HepG2 (cell line): Measurements from ENCODE around the gene RBP7. TPM values are rescaled to one million over a fixed set of nuclear protein-coding genes. Genes with fewer than 3 reads are reported as not detected.

ENCODE experiments used
- ATAC-seq: fragments of 200-7000 bp; cut with Tn5 transposase; 3 replicates; pipeline ENCODE4 v1.9.1; 2020; ENCODE audit warnings: mild to moderate bottlenecking, moderate library complexity
- BruUV-seq: library from RNA; stranded (reverse); fragments of 400-500 nt; replicated peaks from 2 replicates; lab custom pipeline; 2021; lab: Mats Ljungman, UMichigan
- CTCF ChIA-PET: fragments of 300-600 bp; formaldehyde crosslinking; extraction: SDS; loops from one replicate; lab custom pipeline; 2021; ENCODE audit warnings: low total read pairs, inconsistent platforms, low intra/inter-chr PET ratio; lab: Yijun Ruan, JAX
- POLR2A ChIA-PET: fragments of 350-600 bp; sonication (Branson Sonifier 250); formaldehyde crosslinking; loops from one replicate; lab custom pipeline; 2020; ENCODE audit warnings: antibody characterized with exemption, inconsistent platforms; lab: Yijun Ruan, JAX
- DNase-seq: peaks from one replicate; pipeline ENCODE4 v3.0.0-alpha.2; 2015; ENCODE audit warnings: low spot score
- FAIRE-seq: peaks from 3 replicates; lab custom pipeline; 2011; peaks lifted over from hg19 to GRCh38; lab: Jason Lieb, UNC
- H2AFZ ChIP-seq: one replicate; pipeline ENCODE4 v1.6.1; 2011; ENCODE audit warnings: low read length, inconsistent platforms
- H3K27ac ChIP-seq: fragments of 300-600 bp; 3 replicates; pipeline ENCODE4 v1.8.0; 2011; ENCODE audit warnings: mixed run types, mild to moderate bottlenecking, mixed read lengths, low read length, inconsistent platforms; ENCODE audit not compliant: insufficient read depth; ENCODE audit errors: extremely low read length
- H3K27me3 ChIP-seq, 2 experiments: fragments of 200-600 bp in 1 of 2; 2 replicates in 1 of 2; 3 replicates in 1 of 2; pipeline versions ENCODE4 v1.6.0 to v1.8.0; 2011; ENCODE audit warnings: low read length in 2 of 2, mild to moderate bottlenecking in 2 of 2, moderate library complexity in 2 of 2, inconsistent platforms in 1 of 2; ENCODE audit not compliant: insufficient read depth in 2 of 2, control insufficient read depth in 1 of 2
- H3K36me3 ChIP-seq, 2 experiments: fragments of 200-600 bp in 1 of 2; replicated peaks in 1 of 2; 2 replicates in 1 of 2; 3 replicates in 1 of 2; pipeline versions ENCODE4 v1.5.1 to v1.8.0; 2011; ENCODE audit warnings: low read length in 2 of 2, inconsistent platforms in 1 of 2; ENCODE audit not compliant: insufficient read depth in 2 of 2, control insufficient read depth in 1 of 2
- H3K4me1 ChIP-seq: 2 replicates; pipeline ENCODE4 v1.5.1; 2012; ENCODE audit warnings: low read length, inconsistent platforms; ENCODE audit not compliant: insufficient read depth
- H3K4me2 ChIP-seq: 2 replicates; pipeline ENCODE4 v1.6.0; 2011; ENCODE audit warnings: low read depth, low read length, inconsistent platforms
- H3K4me3 ChIP-seq, 3 experiments: fragments of 200-600 bp in 1 of 3; sonication (generic), shearing (Covaris generic) in 1 of 3; replicated peaks in 1 of 3; 2 replicates each; pipeline ENCODE4 v1.5.1; 2011 to 2016; ENCODE audit warnings: low read length in 3 of 3, inconsistent platforms in 2 of 3, low read depth in 2 of 3, mild to moderate bottlenecking in 2 of 3, control low read depth in 1 of 3, mixed read lengths in 1 of 3; ENCODE audit not compliant: insufficient read depth in 1 of 3
- H3K79me2 ChIP-seq: one replicate; pipeline ENCODE4 v1.6.1; 2011; ENCODE audit warnings: low read length, inconsistent platforms; ENCODE audit not compliant: insufficient read depth
- H3K9ac ChIP-seq: 2 replicates; pipeline ENCODE4 v1.6.0; 2011; ENCODE audit warnings: mild to moderate bottlenecking, low read depth, low read length, inconsistent platforms; ENCODE audit not compliant: insufficient read depth
- H3K9me3 ChIP-seq: 2 replicates; pipeline ENCODE4 v1.5.1; 2012; ENCODE audit warnings: mild to moderate bottlenecking, low read length
- H4K20me1 ChIP-seq: 2 replicates; pipeline ENCODE4 v1.6.0; 2011; ENCODE audit warnings: inconsistent platforms, mild to moderate bottlenecking, low read length, moderate library complexity; ENCODE audit not compliant: insufficient read depth
- ARID4A ChIP-seq: sonication (generic); formaldehyde crosslinking; IDR thresholded peaks from 2 replicates; pipeline ENCODE4 v1.5.0; 2020; ENCODE audit warnings: mild to moderate bottlenecking, missing genetic modification reagents, borderline replicate concordance
- DBP ChIP-seq: sonication (generic); formaldehyde crosslinking; IDR thresholded peaks from 2 replicates; pipeline ENCODE4 v1.4.0; 2020; ENCODE audit warnings: missing genetic modification reagents; ENCODE audit errors: not compliant biosample characterization
- FUBP1 ChIP-seq: sonication (generic); formaldehyde crosslinking; IDR thresholded peaks from 2 replicates; pipeline ENCODE4 v1.5.1; 2020; ENCODE audit warnings: missing genetic modification reagents, mild to moderate bottlenecking, borderline replicate concordance
- ZNF33A ChIP-seq: sonication (generic); formaldehyde crosslinking; IDR thresholded peaks from 2 replicates; pipeline ENCODE4 v1.5.1; 2020; ENCODE audit warnings: missing genetic modification reagents, mild to moderate bottlenecking, moderate library complexity, borderline replicate concordance
- ZNF75D ChIP-seq: sonication (generic); formaldehyde crosslinking; IDR thresholded peaks from 2 replicates; pipeline ENCODE4 v1.8.1; 2023; ENCODE audit warnings: missing genetic modification reagents, mild to moderate bottlenecking, borderline replicate concordance
- ZNF781 ChIP-seq: sonication (generic); formaldehyde crosslinking; IDR thresholded peaks from 2 replicates; pipeline ENCODE4 v1.5.1; 2020; ENCODE audit warnings: borderline replicate concordance, mild to moderate bottlenecking, missing genetic modification reagents; ENCODE audit errors: not compliant biosample characterization
- WGBS: methylation state at CpG from one replicate; pipeline ENCODE4 v1.1.6; 2017; ENCODE audit warnings: low lambda C conversion rate; 5-methylcytosine and 5-hydroxymethylcytosine counted together
- in situ Hi-C: cut with HindIII; loops from 2 replicates; pipeline ENCODE4 v1.10.0; 2017; ENCODE audit warnings: low pct_unique_long_range_greater_than_20kb; ENCODE audit not compliant: extremely low pct_ligation_motif_present
- intact Hi-C: fragments of 100-400 bp; cut with micrococcal nuclease; formaldehyde crosslinking; loops from one replicate; pipeline ENCODE4 v1.10.0; 2022; ENCODE audit not compliant: unreplicated experiment
- polyA plus RNA-seq, 8 experiments: library from polyadenylated mRNA; depleted of rRNA in 3 of 8; stranded (reverse) in 7 of 8; unstranded in 1 of 8; fragments of >200 nt; fragmentation: Illumina TruSeq in 4 of 8; extraction: Trizol in 4 of 8; gene quantifications; 2 replicates each; pipeline versions ENCODE4 v1.2.1 to v1.2.3, GENCODE V29; 2011 to 2016; ENCODE audit warnings: low read depth in 4 of 8, missing spikeins in 1 of 8, mixed read lengths in 1 of 8; ENCODE audit not compliant: insufficient read depth in 1 of 8
- total RNA-seq, 5 experiments: library from RNA; depleted of rRNA; stranded (reverse); fragments of >200 nt; fragmentation: Illumina TruSeq; extraction: Trizol; gene quantifications; 2 replicates each; pipeline ENCODE4 v1.2.3, GENCODE V29; 2016; ENCODE audit warnings: low read depth in 1 of 5
- TF ChIP-seq, protein P1 (sequence below): IDR thresholded peaks from 2 replicates; pipeline ENCODE4 v1.6.1; 2018; ENCODE audit warnings: missing genetic modification reagents, mild to moderate bottlenecking, missing compliant biosample characterization

RBP7 gene
- total and polyA plus RNA-seq, 2 of the 13 experiments (the other 11 are each of a cell fraction or from before 2014, with no cell fraction given) = 1.6 to 2.0 TPM

DNA sequence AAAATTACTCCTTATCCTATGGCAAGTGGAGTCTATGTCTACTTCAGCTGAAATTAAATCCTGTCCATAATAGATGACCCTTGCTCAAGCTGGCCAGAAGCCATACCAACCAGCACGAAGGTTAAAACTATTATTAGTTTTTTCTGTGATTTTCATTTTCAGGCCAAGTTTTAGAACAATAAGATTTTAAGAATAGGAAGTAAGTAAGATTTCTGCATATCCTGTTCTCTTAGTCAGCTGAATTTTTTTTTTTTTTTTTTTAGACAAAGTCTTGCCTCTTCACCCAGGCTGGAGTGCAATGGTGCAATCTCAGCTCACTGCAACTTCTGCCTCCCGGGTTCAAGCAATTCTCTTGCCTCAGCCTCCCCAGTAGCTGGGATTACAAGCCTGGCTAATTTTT, 6.1 kb upstream of the RBP7 start:
- Histone ChIP-seq H3K4me1 (no peaks in the 10 kb centered on the region), H3K9me3 (no peaks in the 10 kb centered on the region), H3K4me3 (no peak overlapping the region), H3K4me2 (no peak overlapping the region), H3K9ac (no peak overlapping the region), H2AFZ (no peak overlapping the region), H3K36me3 (no peaks in the 10 kb centered on the region), H3K79me2 (no peaks in the 10 kb centered on the region), H4K20me1 (no peaks in the 10 kb centered on the region), H3K27ac (no peak overlapping the region), H3K27me3 (peaks cover 0 to 3% of the 10 kb centered on the region in 2 experiments; a peak in 1 of 5 replicates)
- BruUV-seq = no TSS peak
- ChIA-PET POLR2A (no interaction called here), CTCF (no interaction called here)
- no peak for DNase-seq
- FAIRE-seq = no peak
- TF ChIP-seq, protein P1, sequence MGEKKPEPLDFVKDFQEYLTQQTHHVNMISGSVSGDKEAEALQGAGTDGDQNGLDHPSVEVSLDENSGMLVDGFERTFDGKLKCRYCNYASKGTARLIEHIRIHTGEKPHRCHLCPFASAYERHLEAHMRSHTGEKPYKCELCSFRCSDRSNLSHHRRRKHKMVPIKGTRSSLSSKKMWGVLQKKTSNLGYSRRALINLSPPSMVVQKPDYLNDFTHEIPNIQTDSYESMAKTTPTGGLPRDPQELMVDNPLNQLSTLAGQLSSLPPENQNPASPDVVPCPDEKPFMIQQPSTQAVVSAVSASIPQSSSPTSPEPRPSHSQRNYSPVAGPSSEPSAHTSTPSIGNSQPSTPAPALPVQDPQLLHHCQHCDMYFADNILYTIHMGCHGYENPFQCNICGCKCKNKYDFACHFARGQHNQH (CRISPR knock-in tag) = no peak
- TF ChIP-seq FUBP1 (CRISPR knock-in tag) (no peak), DBP (no peak), ZNF781 (no peak), ZNF33A (no peak), ZNF75D (CRISPR knock-in tag) (no peak), ARID4A (CRISPR knock-in tag) (no peak)
- 47% methylated on average over 2 of the region's 2 CpGs for WGBS
- in situ Hi-C loops = no loop called here
- intact Hi-C loops = no loop called here
- no peak for ATAC-seq
